Fibroblast of pulmonary artery (primary cell): ENCODE data around the gene ALX4.

Source experiments
- DNase-seq: peaks from one replicate; pipeline ENCODE4 v3.0.0-alpha.2; 2010; ENCODE audit warnings: low read depth
- H3K4me3 ChIP-seq: replicated peaks from 2 replicates; pipeline ENCODE4 v1.5.1; 2011; ENCODE audit warnings: low read depth, mild to moderate bottlenecking, control low read depth, low read length, moderate library complexity
- TF ChIP-seq, protein P1 (sequence below): IDR thresholded peaks from 2 replicates; pipeline ENCODE4 v1.5.1; 2011; ENCODE audit warnings: mild to moderate bottlenecking, control low read depth, low read length, inconsistent platforms; ENCODE audit errors: missing control alignments

ALX4 gene

DNA sequence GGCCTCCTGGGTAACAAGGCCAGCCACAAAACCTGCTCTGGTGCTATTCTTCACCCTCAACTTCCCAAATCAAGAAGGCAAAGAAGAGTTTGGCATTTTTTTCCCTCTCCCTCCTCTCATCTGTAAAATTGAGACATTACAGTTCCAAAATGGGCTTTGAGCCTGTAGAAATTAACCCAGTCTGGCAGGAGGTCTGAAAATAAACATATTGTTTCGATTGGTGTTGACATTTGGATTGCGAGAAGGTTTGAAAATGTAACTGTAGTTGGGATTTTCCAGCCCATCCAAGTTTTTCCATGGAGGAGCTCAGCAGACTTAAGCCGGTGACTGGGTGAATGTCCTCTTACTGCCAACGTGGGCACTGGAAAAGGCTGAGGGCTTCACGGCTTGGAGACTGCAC, 35.0 kb upstream of the ALX4 start:
- TF ChIP-seq, protein P1, sequence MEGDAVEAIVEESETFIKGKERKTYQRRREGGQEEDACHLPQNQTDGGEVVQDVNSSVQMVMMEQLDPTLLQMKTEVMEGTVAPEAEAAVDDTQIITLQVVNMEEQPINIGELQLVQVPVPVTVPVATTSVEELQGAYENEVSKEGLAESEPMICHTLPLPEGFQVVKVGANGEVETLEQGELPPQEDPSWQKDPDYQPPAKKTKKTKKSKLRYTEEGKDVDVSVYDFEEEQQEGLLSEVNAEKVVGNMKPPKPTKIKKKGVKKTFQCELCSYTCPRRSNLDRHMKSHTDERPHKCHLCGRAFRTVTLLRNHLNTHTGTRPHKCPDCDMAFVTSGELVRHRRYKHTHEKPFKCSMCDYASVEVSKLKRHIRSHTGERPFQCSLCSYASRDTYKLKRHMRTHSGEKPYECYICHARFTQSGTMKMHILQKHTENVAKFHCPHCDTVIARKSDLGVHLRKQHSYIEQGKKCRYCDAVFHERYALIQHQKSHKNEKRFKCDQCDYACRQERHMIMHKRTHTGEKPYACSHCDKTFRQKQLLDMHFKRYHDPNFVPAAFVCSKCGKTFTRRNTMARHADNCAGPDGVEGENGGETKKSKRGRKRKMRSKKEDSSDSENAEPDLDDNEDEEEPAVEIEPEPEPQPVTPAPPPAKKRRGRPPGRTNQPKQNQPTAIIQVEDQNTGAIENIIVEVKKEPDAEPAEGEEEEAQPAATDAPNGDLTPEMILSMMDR: no peak
- DNase-seq: no peak
- H3K4me3 ChIP-seq: no peak overlapping the region

DNA sequence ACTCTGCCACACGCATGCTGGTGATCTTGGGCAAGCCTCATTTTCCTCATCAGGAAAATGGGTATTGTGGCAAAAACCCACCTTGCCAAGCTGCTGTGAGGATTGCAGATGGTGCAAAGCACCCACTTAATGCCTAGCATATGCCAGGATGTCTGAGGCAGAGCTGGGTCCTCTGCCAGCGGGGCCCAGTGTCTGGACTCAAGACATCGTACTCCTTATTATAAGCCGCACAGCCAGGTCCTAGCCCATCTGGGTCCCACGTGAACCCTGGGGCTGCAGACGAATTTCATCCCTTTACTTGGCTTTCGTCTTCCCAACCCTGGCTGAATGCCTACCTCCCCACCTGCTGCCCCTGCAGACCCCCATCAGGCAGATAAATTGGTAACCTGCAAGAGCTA, 34.5 kb upstream of the ALX4 start:
- no peak overlapping the region for H3K4me3 ChIP-seq
- TF ChIP-seq, protein P1: no peak
- DNase-seq: no peak

DNA sequence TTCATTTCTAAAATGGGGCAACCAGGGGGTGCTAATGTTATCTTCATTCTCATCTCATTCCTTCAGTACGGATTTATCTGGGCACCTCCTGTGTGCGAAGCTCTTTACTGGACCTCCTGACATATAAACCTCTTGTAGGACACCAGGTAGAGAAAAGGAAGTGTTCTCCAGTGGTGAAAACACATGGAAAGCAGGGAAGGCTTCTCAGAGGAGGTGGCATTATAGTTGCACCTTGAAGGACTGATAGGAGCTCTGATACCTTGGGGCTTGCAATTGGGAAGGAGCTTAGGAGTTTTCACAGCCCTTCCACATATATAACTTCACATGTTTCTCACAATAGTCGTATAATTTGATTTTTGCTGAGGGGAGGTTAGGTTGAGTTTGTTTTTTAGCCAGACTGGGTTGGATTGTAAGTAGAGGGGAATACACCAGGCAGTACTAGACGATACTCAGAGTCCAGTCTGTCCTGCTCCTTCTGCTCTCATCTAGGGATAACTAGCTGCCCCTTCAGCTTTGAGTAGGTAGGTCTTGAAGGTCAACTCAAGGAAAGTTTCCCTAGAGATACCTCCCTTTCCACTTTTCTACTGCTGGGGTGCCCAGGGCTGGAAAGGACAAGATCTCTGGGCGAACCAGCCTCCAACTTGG, 34.0 kb upstream of the ALX4 start:
- TF ChIP-seq, protein P1: no peak
- DNase-seq: no peak
- H3K4me3 ChIP-seq: no peak overlapping the region

DNA sequence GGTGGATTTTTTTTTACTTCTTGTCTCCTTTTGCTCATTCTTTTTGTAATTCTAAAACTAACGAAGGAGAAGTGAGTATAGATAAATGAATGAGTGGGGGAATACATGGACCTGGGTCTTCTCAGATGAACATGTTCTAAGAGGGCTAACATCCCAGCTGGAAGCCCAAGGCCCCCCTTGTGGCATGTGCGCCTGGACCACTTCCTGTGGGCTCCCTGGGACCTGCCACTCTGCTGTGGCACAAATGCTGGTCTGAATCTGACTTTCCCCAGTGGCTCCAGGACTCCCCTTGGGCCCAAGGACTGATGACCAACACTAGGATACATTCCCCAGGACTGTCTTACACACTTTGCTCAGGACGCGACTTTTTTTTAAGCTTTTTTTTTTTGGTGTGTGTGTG, 32.7 kb upstream of the ALX4 start:
- DNase-seq: no peak
- TF ChIP-seq, protein P1: no peak
- no peak overlapping the region for H3K4me3 ChIP-seq

DNA sequence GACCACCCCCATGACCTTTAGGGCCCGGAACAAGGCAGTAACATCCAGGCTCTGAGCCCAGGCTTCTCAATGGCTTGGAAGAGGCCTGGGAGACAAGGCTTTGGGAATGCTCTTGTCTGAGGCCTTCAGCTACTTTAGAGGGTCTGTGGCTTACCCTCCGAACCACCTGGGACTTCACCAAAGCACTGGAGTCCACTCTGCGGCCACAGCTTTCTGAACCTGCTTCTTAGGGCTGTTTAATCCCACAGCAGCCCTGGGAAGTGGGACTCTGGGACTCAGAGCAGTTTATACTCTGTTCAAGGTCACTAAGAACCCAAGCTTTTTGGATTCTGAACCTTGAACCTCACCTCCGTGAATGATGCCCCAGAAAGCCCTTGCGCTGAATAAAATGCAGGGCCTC, 30.7 kb upstream of the ALX4 start:
- no peak overlapping the region for H3K4me3 ChIP-seq
- DNase-seq: no peak
- TF ChIP-seq, protein P1: no peak

DNA sequence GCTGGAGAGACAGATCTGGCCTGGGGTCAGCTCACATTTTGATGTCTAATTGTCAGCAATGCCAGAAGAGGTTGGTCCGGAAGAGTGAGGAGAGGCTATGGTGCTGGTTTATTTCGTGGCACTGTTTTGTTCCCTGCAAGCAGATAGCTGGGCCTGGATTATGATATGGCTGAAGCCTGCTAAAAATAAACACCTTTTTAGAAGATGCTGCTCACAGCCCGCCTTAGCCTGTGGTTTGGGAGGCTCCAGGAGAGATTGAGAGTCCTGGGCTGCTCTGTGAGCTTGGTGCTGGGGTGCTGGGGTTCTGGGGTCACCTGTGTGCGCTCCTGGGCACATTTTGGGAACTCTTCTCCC, 29.6 kb upstream of the ALX4 start:
- TF ChIP-seq, protein P1: no peak
- no peak for DNase-seq
- H3K4me3 ChIP-seq: no peak overlapping the region
